Esophagus squamous epithelium (tissue), 5 donors: Measurements from ENCODE around the gene CCN5. TPM values are rescaled to one million over a fixed set of nuclear protein-coding genes. Genes with fewer than 3 reads are reported as not detected.

Experiments
- DNase-seq: peaks from one replicate; lab custom pipeline; 2025; lab: John Stamatoyannopoulos, UW
- H3K27ac ChIP-seq, 4 donors: fragments of 200-600 bp; sonication (generic); one replicate each; pipeline ENCODE4 v1.5.1; 2016 to 2019; ENCODE audit warnings: mild to moderate bottlenecking in 1 of 4
- H3K27me3 ChIP-seq, 4 donors: fragments of 200-600 bp; sonication (generic); 1 replicate in 3 of 4; 2 replicates in 1 of 4; pipeline versions ENCODE4 v1.5.1 to v1.6.0; 2017 to 2021; ENCODE audit warnings: antibody characterized with exemption in 1 of 4
- H3K36me3 ChIP-seq, 3 donors: fragments of 200-600 bp; sonication (generic); one replicate each; pipeline ENCODE4 v1.5.1; 2016 to 2019
- H3K4me1 ChIP-seq, 3 donors: fragments of 200-600 bp; sonication (generic); one replicate each; pipeline ENCODE4 v1.5.1; 2017 to 2019
- H3K4me3 ChIP-seq, 4 donors: fragments of 200-600 bp; sonication (generic); 1 replicate in 3 of 4; 2 replicates in 1 of 4; pipeline ENCODE4 v1.5.1; 2016 to 2019; ENCODE audit warnings: mild to moderate bottlenecking in 2 of 4, moderate library complexity in 1 of 4
- H3K9me3 ChIP-seq, 3 donors: fragments of 200-600 bp; sonication (generic); one replicate each; pipeline ENCODE4 v1.5.1; 2016 to 2019
- CTCF ChIP-seq, 6 experiments: fragments of 450-650 bp in 4 of 6; fragments of 200-600 bp in 2 of 6; sonication (generic) in 2 of 6; IDR thresholded peaks; one replicate each; pipeline ENCODE4 v1.5.1; 2016 to 2019; ENCODE audit warnings: antibody characterized with exemption in 6 of 6, mild to moderate bottlenecking in 4 of 6, moderate library complexity in 4 of 6
- POLR2A ChIP-seq, 4 donors: fragments of 450-650 bp; IDR thresholded peaks; one replicate each; pipeline ENCODE4 v1.6.1; 2017; ENCODE audit warnings: antibody characterized with exemption in 4 of 4, mild to moderate bottlenecking in 4 of 4, moderate library complexity in 3 of 4
- WGBS, 2 donors: methylation state at CpG; one replicate each; pipeline ENCODE4 v1.1.5; 2018; 5-methylcytosine and 5-hydroxymethylcytosine counted together
- intact Hi-C: fragments of 100-400 bp; cut with DNase I; formaldehyde crosslinking; loops from one replicate; pipeline ENCODE4 v1.15.0; 2022
- total RNA-seq, 4 donors: library from RNA; depleted of rRNA; stranded (reverse); fragments of >200 nt; gene quantifications; one replicate each; pipeline ENCODE4 v1.1.0, GENCODE V29; 2016
- donor health status: DM: yes; HTN: yes; CAD: no.

The CCN5 gene
- total RNA-seq, 4 donors from 2014 or later: 6.7 to 83.9 (median 31.0) TPM

- H3K27ac ChIP-seq: no peak overlapping the region
- DNase-seq: no peak
- no peaks in the 10 kb centered on the region for H3K36me3 ChIP-seq
- no peak overlapping the region for H3K4me3 ChIP-seq
- WGBS, 2 donors: 37 to 43% methylated on average over 7 to 8 of the region's 11 CpGs
- H3K9me3 ChIP-seq: no peaks in the 10 kb centered on the region
- H3K27me3 ChIP-seq: peaks cover 0 to 96% (median 2%) of the 10 kb centered on the region in 4 donors
- H3K4me1 ChIP-seq: no peaks in the 10 kb centered on the region
- TF ChIP-seq CTCF (IDR thresholded peaks at IDR 0.05) (no peak), POLR2A (IDR thresholded peaks at IDR 0.05) (no peak)
- intact Hi-C loops: no loop called here
Measured at GRCh38 chr20:44770484-44771171, 55.5 kb downstream of the CCN5 start.

- Histone ChIP-seq H3K27ac (no peak overlapping the region), H3K4me1 (no peaks in the 10 kb centered on the region), H3K9me3 (no peaks in the 10 kb centered on the region), H3K36me3 (no peaks in the 10 kb centered on the region), H3K27me3 (peaks cover 0 to 95% (median 2%) of the 10 kb centered on the region in 4 donors), H3K4me3 (no peak overlapping the region)
- TF ChIP-seq CTCF (IDR thresholded peaks at IDR 0.05): no peak
- TF ChIP-seq POLR2A (IDR thresholded peaks at IDR 0.05): no peak
- intact Hi-C loops: no loop called here
- no peak for DNase-seq
- WGBS, 2 donors: no CpG with 5 or more reads among the region's 8 CpGs
Measured at GRCh38 chr20:44771172-44771535, 56.0 kb downstream of the CCN5 start.

- H3K9me3 ChIP-seq: no peaks in the 10 kb centered on the region
- 37% methylated on average over 8 of the region's 8 CpGs for WGBS, 2 donors
- DNase-seq: no peak
- peaks cover 0 to 86% (median 2%) of the 10 kb centered on the region in 4 donors for H3K27me3 ChIP-seq
- TF ChIP-seq POLR2A (IDR thresholded peaks at IDR 0.05) (no peak), CTCF (IDR thresholded peaks at IDR 0.05) (no peak)
- H3K27ac ChIP-seq: no peak overlapping the region
- no peak overlapping the region for H3K4me3 ChIP-seq
- no peaks in the 10 kb centered on the region for H3K4me1 ChIP-seq
- no peaks in the 10 kb centered on the region for H3K36me3 ChIP-seq
- intact Hi-C loops: no loop called here
Measured at GRCh38 chr20:44772636-44773035, 57.5 kb downstream of the CCN5 start.

GRCh38 chr20:44773070-44773829 is 58.1 kb downstream of the CCN5 start:
- Histone ChIP-seq H3K27me3 (peaks cover 0 to 80% (median 2%) of the 10 kb centered on the region in 4 donors), H3K4me1 (no peaks in the 10 kb centered on the region), H3K9me3 (no peaks in the 10 kb centered on the region), H3K36me3 (no peaks in the 10 kb centered on the region), H3K27ac (no peak overlapping the region), H3K4me3 (no peak overlapping the region)
- WGBS, 2 donors: 50 to 52% methylated on average over 6 to 8 of the region's 10 CpGs
- TF ChIP-seq CTCF (IDR thresholded peaks at IDR 0.05) (no peak), POLR2A (IDR thresholded peaks at IDR 0.05) (no peak)
- intact Hi-C loops: no loop called here
- no peak for DNase-seq

- Histone ChIP-seq H3K4me1 (no peaks in the 10 kb centered on the region), H3K27ac (no peak overlapping the region), H3K4me3 (no peak overlapping the region), H3K36me3 (no peaks in the 10 kb centered on the region), H3K9me3 (no peaks in the 10 kb centered on the region), H3K27me3 (peaks cover 0 to 48% (median 0%) of the 10 kb centered on the region in 4 donors)
- 19 to 20% methylated on average over 7 of the region's 7 CpGs for WGBS, 2 donors
- no peak for DNase-seq
- TF ChIP-seq POLR2A (IDR thresholded peaks at IDR 0.05) (no peak), CTCF (IDR thresholded peaks at IDR 0.05) (no peak)
- intact Hi-C loops: no loop called here
Measured at GRCh38 chr20:44776980-44777379, 61.8 kb downstream of the CCN5 start.
